Measurements from ENCODE around the gene SMYD3. TPM values are rescaled to one million over a fixed set of nuclear protein-coding genes. Genes with fewer than 3 reads are reported as not detected.

The SMYD3 gene
- total RNA-seq, 1 experiment from 2014 or later, result 17.4 TPM

DNA sequence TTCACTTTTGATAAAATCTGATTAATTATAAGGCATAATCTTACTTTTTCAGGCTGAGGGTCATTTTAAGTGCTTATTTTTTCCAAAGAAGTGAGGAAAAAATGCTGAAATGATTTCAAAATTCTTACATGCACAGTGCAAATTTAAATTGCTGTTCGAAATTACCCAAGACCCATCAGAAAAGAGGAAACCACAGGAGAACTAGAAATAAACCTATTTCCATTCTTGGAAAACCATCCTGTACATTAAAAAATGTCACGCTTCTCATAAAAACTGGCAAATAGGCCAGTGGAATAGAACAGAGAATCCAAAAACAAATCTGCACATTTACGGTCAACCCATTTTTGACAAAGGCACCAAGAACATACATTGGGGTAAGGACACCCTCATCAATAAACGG, 414.9 kb downstream of the SMYD3 start:
- TF ChIP-seq SIN3A (IDR thresholded peaks at IDR 0.05; ENCODE audit: borderline replicate concordance, insufficient read depth, low read depth, low read length), result no peak
- TF ChIP-seq, protein P1, sequence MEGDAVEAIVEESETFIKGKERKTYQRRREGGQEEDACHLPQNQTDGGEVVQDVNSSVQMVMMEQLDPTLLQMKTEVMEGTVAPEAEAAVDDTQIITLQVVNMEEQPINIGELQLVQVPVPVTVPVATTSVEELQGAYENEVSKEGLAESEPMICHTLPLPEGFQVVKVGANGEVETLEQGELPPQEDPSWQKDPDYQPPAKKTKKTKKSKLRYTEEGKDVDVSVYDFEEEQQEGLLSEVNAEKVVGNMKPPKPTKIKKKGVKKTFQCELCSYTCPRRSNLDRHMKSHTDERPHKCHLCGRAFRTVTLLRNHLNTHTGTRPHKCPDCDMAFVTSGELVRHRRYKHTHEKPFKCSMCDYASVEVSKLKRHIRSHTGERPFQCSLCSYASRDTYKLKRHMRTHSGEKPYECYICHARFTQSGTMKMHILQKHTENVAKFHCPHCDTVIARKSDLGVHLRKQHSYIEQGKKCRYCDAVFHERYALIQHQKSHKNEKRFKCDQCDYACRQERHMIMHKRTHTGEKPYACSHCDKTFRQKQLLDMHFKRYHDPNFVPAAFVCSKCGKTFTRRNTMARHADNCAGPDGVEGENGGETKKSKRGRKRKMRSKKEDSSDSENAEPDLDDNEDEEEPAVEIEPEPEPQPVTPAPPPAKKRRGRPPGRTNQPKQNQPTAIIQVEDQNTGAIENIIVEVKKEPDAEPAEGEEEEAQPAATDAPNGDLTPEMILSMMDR (IDR thresholded peaks at IDR 0.05), result no peak
- no peak for TF ChIP-seq POLR2AphosphoS5 (IDR thresholded peaks at IDR 0.05; ENCODE audit: low read depth, low read length)
- TF ChIP-seq, protein P2, sequence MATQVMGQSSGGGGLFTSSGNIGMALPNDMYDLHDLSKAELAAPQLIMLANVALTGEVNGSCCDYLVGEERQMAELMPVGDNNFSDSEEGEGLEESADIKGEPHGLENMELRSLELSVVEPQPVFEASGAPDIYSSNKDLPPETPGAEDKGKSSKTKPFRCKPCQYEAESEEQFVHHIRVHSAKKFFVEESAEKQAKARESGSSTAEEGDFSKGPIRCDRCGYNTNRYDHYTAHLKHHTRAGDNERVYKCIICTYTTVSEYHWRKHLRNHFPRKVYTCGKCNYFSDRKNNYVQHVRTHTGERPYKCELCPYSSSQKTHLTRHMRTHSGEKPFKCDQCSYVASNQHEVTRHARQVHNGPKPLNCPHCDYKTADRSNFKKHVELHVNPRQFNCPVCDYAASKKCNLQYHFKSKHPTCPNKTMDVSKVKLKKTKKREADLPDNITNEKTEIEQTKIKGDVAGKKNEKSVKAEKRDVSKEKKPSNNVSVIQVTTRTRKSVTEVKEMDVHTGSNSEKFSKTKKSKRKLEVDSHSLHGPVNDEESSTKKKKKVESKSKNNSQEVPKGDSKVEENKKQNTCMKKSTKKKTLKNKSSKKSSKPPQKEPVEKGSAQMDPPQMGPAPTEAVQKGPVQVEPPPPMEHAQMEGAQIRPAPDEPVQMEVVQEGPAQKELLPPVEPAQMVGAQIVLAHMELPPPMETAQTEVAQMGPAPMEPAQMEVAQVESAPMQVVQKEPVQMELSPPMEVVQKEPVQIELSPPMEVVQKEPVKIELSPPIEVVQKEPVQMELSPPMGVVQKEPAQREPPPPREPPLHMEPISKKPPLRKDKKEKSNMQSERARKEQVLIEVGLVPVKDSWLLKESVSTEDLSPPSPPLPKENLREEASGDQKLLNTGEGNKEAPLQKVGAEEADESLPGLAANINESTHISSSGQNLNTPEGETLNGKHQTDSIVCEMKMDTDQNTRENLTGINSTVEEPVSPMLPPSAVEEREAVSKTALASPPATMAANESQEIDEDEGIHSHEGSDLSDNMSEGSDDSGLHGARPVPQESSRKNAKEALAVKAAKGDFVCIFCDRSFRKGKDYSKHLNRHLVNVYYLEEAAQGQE (IDR thresholded peaks at IDR 0.05; ENCODE audit: insufficient read depth in 1 of 2, low read depth in 2 of 2, low read length in 1 of 2), result no peak
- no peak for TF ChIP-seq TCF7L2 (IDR thresholded peaks at IDR 0.05; ENCODE audit: low read depth, low read length)
- Histone ChIP-seq H3K36me3 (ENCODE audit: control insufficient read depth, insufficient read depth, low read length) (no peaks in the 10 kb centered on the region), H3K27ac (ENCODE audit: low read length) (no peak overlapping the region), H3K4me3 (ENCODE audit: low read depth in 2 of 2, low read length in 2 of 2) (no peak overlapping the region), H3K9me3 (ENCODE audit: control insufficient read depth, insufficient read depth, low read depth, low read length) (no peaks in the 10 kb centered on the region), H3K27me3 (ENCODE audit: control insufficient read depth, insufficient read depth, low read length) (no peaks in the 10 kb centered on the region), H3K4me1 (ENCODE audit: control insufficient read depth, insufficient read depth, low read length) (no peaks in the 10 kb centered on the region)
- ATAC-seq (no peak), DNase-seq (ENCODE audit: low read depth, low spot score) (no peak)
- in situ Hi-C loops (cut with HindIII; ENCODE audit: low pct_unique_long_range_greater_than_20kb, low sequenced_read_pairs) (no loop called here), intact Hi-C loops (cut with micrococcal nuclease; ENCODE audit: unreplicated experiment) (no loop called here)
- BruUV-seq (replicated peaks), result no TSS peak
- ChIA-PET POLR2A (no interaction called here), CTCF (no interaction called here)

DNA sequence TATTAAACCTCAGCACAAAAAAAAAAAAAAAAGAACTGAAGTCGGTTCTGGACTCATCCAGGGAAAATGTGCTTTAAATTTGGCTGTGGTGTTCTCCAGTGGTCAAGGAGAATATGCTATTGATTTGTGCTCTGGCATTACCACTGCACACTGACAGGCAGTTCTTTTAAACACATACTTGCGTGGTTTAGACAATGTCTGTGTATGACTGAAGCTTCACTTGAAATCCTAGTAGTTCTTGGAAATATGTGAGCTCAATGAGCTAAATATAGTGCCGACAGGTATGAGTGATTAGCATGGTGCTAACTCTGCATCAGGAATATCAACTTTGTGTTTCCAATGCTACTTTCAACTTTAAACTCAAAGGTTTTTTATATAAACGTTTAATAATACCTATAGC, 415.6 kb downstream of the SMYD3 start:
- Histone ChIP-seq H3K27me3 (ENCODE audit: control insufficient read depth, insufficient read depth, low read length) (no peaks in the 10 kb centered on the region), H3K27ac (ENCODE audit: low read length) (no peak overlapping the region), H3K9me3 (ENCODE audit: control insufficient read depth, insufficient read depth, low read depth, low read length) (no peaks in the 10 kb centered on the region), H3K4me1 (ENCODE audit: control insufficient read depth, insufficient read depth, low read length) (no peaks in the 10 kb centered on the region), H3K4me3 (ENCODE audit: low read depth in 2 of 2, low read length in 2 of 2) (no peak overlapping the region), H3K36me3 (ENCODE audit: control insufficient read depth, insufficient read depth, low read length) (no peaks in the 10 kb centered on the region)
- in situ Hi-C loops (cut with HindIII; ENCODE audit: low pct_unique_long_range_greater_than_20kb, low sequenced_read_pairs) (no loop called here), intact Hi-C loops (cut with micrococcal nuclease; ENCODE audit: unreplicated experiment) (no loop called here)
- DNase-seq (ENCODE audit: low read depth, low spot score) (no peak), ATAC-seq (no peak)
- ChIA-PET POLR2A (no interaction called here), CTCF (no interaction called here)
- TF ChIP-seq SIN3A (IDR thresholded peaks at IDR 0.05; ENCODE audit: borderline replicate concordance, insufficient read depth, low read depth, low read length) (no peak), TCF7L2 (IDR thresholded peaks at IDR 0.05; ENCODE audit: low read depth, low read length) (no peak), POLR2AphosphoS5 (IDR thresholded peaks at IDR 0.05; ENCODE audit: low read depth, low read length) (no peak)
- TF ChIP-seq, protein P1 (IDR thresholded peaks at IDR 0.05), result no peak
- TF ChIP-seq, protein P2 (IDR thresholded peaks at IDR 0.05; ENCODE audit: insufficient read depth in 1 of 2, low read depth in 2 of 2, low read length in 1 of 2), result no peak
- no TSS peak for BruUV-seq (replicated peaks)

Measured in Panc1 (cell line).